Fibroblast of skin of left quadriceps (primary cell): ENCODE data around the gene PITX3.
A peak's percentile ranks its signal among the peaks of the same experiment; 100 is the strongest.
"Not testable (repeated sequence)": the region's sequence is repeated elsewhere in the genome, so short reads cannot be mapped to it uniquely, and the experiment has no call there.

ENCODE experiments used
- DNase-seq, 2 experiments: peaks; one replicate each; pipeline ENCODE4 v3.0.0-alpha.2; 2013; ENCODE audit warnings: low read depth in 2 of 2

The PITX3 gene

GRCh38 chr10:102226542-102226870 lies 14.8 kb downstream of the PITX3 start:
- no peak for DNase-seq

GRCh38 chr10:102225646-102226541 lies 15.4 kb downstream of the PITX3 start, which contains the start of gene ELOVL3:
Gene ELOVL3, plus strand, starts transcription at chr10:102226299. Its CDS starts 250 bp downstream, at chr10:102226549.
- DNase-seq, result peak; percentile 79 to 84

GRCh38 chr10:102222797-102223196 lies 18.5 kb downstream of the PITX3 start:
- DNase-seq, result no peak

- no peak for DNase-seq
These were observed 20.7 kb downstream of the PITX3 start for GRCh38 chr10:102220612-102221011.

DNA sequence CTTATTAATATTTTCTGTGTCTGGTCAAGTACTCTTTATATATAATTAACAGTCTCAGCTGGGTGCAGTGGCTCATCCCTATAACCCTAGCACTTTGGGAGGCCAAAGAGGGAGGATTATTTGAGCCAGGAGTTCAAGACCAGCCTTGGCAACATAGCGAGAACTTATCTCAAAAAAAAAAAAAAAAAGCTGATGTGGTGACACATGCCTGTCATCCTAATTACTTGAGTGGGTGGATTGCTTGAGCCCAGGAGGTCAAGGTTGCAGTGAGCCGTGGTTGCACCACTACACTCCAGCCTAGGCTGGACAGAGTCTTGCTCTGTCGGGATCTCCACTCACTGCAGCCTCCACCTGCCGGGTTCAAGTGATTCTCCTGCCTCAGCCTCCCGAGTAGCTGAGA lies 21.9 kb downstream of the PITX3 start:
- no peak for DNase-seq

DNA sequence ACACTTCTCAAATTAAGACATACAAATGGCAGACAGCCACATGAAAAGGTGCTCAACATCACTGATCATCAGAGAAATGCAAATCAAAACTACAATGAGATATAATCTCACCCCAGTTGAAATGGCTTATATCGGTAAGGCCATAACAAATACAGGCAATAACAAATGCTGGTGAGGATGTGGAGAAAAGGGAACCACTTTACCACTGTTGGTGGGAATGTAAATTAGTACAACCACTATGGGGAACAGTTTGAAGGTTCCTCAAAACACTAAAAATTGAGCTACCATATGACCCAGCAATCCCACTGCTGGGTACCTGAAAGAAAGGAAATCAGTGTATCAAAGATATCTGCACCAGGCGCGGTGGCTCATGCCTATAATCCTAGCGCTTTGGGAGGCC lies 27.7 kb downstream of the PITX3 start:
- not testable (repeated sequence) for DNase-seq

GRCh38 chr10:102211615-102212299 lies 29.6 kb downstream of the PITX3 start:
- DNase-seq, result no peak

GRCh38 chr10:102208311-102209035 lies 32.8 kb downstream of the PITX3 start:
- DNase-seq, result no peak

GRCh38 chr10:102202386-102202785 lies 38.9 kb downstream of the PITX3 start:
- DNase-seq, result no peak

DNA sequence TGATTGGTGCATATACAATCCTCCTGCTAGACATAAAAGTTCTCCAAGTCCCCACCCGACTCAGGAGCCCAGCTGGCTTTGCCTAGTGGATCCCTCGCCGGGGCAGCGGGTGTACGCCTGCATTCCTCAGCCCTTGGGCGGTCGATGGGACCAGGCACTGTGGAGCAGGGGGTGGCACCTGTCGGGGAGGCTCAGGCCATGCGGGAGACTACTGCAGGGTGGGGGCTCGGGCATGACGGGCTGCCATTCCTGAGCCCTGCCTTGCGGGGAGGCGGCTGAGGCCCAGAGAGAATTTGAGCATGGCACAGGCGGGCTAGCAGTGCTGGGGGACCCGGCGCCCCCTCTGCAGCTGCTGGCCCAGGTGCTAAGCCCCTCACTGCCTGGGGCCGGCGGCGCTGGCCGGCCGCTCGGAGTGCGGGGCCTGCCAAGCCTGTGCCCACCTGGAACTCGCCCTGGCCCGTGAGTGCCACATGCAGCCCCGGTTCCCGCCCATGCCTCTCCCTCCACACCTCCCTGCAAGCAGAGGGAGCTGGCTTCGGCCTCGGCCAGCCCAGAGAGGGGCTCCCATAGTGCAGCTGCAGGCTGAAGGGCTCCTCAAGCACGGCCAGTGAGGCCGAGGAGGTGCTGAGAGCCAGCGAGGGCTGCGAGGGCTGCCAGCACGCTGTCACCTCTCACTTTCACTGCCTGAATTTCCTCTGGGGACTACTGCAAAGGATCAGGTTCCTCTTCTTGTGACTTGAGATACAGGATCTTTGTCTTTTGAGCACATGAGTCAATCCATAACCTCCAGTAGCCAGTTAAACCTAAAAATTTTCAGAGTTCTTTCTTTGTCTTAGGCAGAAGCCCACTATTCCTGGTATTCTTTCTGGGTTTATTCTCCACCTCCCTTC lies 40.3 kb downstream of the PITX3 start:
- DNase-seq, result no peak

- DNase-seq, result no peak
These were observed 43.3 kb downstream of the PITX3 start for GRCh38 chr10:102198027-102198426.

- DNase-seq, result no peak
These were observed 44.4 kb downstream of the PITX3 start for GRCh38 chr10:102196893-102197292.

DNA sequence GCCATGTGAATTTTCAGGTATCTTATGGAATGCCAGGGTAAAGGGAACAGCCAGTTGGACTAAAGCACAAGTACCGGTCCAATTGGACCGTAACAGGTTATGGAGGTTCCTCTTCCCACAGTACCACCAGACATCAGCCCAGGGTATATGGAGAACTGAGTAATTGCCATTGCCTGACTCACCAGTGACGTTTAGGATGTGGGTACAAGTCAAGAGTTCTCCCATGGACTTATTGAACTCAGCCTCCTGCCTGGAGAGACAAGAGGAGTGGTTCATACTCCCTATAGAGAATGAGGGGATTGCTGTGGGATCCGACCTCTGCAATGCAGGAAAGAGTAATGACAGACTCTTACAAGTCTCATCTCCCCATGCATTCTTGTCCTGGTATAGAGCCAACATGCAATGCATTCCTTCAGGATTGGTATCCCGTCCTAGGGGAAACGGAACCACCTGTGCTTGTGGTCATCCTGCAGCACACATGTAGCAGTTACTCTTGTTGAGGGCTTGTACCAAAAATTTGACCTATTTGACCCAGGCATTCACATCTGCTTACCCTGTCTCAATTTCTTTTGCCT lies 45.9 kb downstream of the PITX3 start:
- no peak for DNase-seq

DNA sequence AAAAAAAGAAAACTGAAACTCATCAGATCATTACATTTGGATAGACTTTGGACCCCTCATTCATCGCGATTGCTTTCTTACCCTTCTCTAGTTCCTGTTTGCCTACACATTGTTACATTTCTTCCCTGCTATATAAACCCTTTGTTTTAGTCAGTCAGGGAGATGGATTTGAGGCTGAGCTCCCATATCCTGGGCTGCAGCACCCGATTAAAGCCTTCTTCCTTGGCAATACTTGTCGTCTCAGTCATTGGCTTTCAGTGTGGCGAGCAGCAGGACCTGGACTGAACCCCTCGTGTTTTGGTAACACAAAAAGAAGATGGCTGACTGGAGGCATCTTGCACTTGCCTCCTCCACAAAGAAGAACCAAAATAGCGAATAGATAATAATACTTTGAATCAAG lies 49.4 kb downstream of the PITX3 start:
- DNase-seq, result no peak

- DNase-seq, result not testable (repeated sequence)
These were observed 52.1 kb downstream of the PITX3 start for GRCh38 chr10:102188941-102189898.

- no peak for DNase-seq
These were observed 52.9 kb downstream of the PITX3 start for GRCh38 chr10:102188298-102188940.

GRCh38 chr10:102185811-102186527 lies 55.3 kb downstream of the PITX3 start:
- DNase-seq, result no peak

GRCh38 chr10:102185272-102185671 lies 56.0 kb downstream of the PITX3 start:
- no peak for DNase-seq

- no peak for DNase-seq
These were observed 56.7 kb downstream of the PITX3 start for GRCh38 chr10:102184606-102185005.
